ENCODE data around the gene HNRNPCL1.

DNA sequence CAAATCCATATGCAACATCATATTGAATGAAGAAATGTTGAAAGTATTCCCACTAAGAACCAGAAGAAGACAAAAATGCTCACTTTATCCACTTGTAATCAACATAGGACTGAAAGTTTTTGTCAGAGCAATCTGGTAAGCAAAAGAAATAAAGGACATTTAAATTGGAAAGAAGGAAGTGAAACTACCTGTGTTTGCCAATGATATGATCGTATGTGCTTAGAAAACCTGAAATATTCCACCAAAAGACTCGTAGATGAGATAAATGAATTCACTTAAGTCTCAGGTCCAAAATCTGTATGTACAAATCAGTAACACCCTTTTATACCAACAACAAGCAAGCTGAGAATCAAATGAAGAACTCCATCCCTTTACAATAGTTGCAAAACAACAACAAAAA lies 48.8 kb downstream of the HNRNPCL1 start:
- TF ChIP-seq EZH2phosphoT487 (IDR thresholded peaks at IDR 0.05; ENCODE audit: borderline replicate concordance, low read depth, low read length) = no peak
- TF ChIP-seq, protein P1, sequence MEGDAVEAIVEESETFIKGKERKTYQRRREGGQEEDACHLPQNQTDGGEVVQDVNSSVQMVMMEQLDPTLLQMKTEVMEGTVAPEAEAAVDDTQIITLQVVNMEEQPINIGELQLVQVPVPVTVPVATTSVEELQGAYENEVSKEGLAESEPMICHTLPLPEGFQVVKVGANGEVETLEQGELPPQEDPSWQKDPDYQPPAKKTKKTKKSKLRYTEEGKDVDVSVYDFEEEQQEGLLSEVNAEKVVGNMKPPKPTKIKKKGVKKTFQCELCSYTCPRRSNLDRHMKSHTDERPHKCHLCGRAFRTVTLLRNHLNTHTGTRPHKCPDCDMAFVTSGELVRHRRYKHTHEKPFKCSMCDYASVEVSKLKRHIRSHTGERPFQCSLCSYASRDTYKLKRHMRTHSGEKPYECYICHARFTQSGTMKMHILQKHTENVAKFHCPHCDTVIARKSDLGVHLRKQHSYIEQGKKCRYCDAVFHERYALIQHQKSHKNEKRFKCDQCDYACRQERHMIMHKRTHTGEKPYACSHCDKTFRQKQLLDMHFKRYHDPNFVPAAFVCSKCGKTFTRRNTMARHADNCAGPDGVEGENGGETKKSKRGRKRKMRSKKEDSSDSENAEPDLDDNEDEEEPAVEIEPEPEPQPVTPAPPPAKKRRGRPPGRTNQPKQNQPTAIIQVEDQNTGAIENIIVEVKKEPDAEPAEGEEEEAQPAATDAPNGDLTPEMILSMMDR (conservative IDR thresholded peaks at IDR 0.05; ENCODE audit: low read length) = no peak

Data from OCI-LY7 (cell line).